PC-3 (cell line): ENCODE results near the gene TMEM192. TPM values are rescaled to one million over a fixed set of nuclear protein-coding genes. Genes with fewer than 3 reads are reported as not detected.
"Not testable (repeated sequence)": the region's sequence is repeated elsewhere in the genome, so short reads cannot be mapped to it uniquely, and the experiment has no call there.

Experiments used
- ATAC-seq: fragments of 200-7000 bp; cut with Tn5 transposase; 2 replicates; pipeline ENCODE4 v1.9.1; 2020; ENCODE audit warnings: mild to moderate bottlenecking, moderate library complexity
- BruUV-seq: library from RNA; stranded (reverse); fragments of 400-500 nt; replicated peaks from 2 replicates; lab custom pipeline; 2021; lab: Mats Ljungman, UMichigan
- CTCF ChIA-PET: fragments of 300-600 bp; sonication (Branson Sonifier 250); formaldehyde crosslinking; loops from one replicate; lab custom pipeline; 2022; ENCODE audit warnings: antibody characterized with exemption; lab: Charles Lee
- POLR2A ChIA-PET: fragments of 300-600 bp; sonication (Branson Sonifier 250); formaldehyde crosslinking; loops from one replicate; lab custom pipeline; 2022; ENCODE audit warnings: antibody characterized with exemption; ENCODE audit not compliant: unreplicated experiment; lab: Charles Lee
- DNase-seq: peaks from one replicate; pipeline ENCODE4 v3.0.0-alpha.2; 2015
- H2AFZ ChIP-seq: fragments of 300-600 bp; sonication (generic); 2 replicates; pipeline ENCODE4 v1.6.0; 2016; ENCODE audit warnings: antibody characterized with exemption, low read length
- H3F3A ChIP-seq: fragments of 300-600 bp; sonication (generic); one replicate; pipeline ENCODE4 v1.6.0; 2017; ENCODE audit warnings: antibody characterized with exemption, low read length, control low read depth, mild to moderate bottlenecking; ENCODE audit not compliant: unreplicated experiment
- H3K27ac ChIP-seq: fragments of 300-600 bp; sonication (generic); 2 replicates; pipeline ENCODE4 v1.5.1; 2016; ENCODE audit warnings: mild to moderate bottlenecking, low read length
- H3K27me3 ChIP-seq: fragments of 300-600 bp; sonication (generic); 2 replicates; pipeline ENCODE4 v1.6.1; 2016; ENCODE audit warnings: low read length, mixed read lengths
- H3K36me3 ChIP-seq: fragments of 300-600 bp; sonication (generic); 2 replicates; pipeline ENCODE4 v1.6.1; 2016; ENCODE audit warnings: low read depth, mixed run types, low read length, mixed read lengths
- H3K4me1 ChIP-seq: fragments of 300-600 bp; sonication (generic); 2 replicates; pipeline ENCODE4 v1.5.1; 2016; ENCODE audit warnings: low read length; ENCODE audit not compliant: insufficient read depth
- H3K4me2 ChIP-seq: fragments of 300-600 bp; sonication (generic); 2 replicates; pipeline ENCODE4 v1.6.0; 2016; ENCODE audit warnings: low read length
- H3K4me3 ChIP-seq: fragments of 300-600 bp; sonication (generic); 2 replicates; pipeline ENCODE4 v1.5.1; 2016; ENCODE audit warnings: mild to moderate bottlenecking, low read length, mixed read lengths
- H3K79me2 ChIP-seq: fragments of 300-600 bp; sonication (generic); 2 replicates; pipeline ENCODE4 v1.6.1; 2017; ENCODE audit warnings: low read length, mixed read lengths
- H3K9ac ChIP-seq: fragments of 300-600 bp; sonication (generic); 2 replicates; pipeline ENCODE4 v1.6.0; 2016; ENCODE audit warnings: mild to moderate bottlenecking, low read length
- H3K9me2 ChIP-seq: fragments of 300-600 bp; sonication (generic); replicated peaks from 2 replicates; pipeline ENCODE4 v1.6.1; 2016; ENCODE audit warnings: mixed run types, low read length, mixed read lengths
- H3K9me3 ChIP-seq: fragments of 300-600 bp; sonication (generic); 2 replicates; pipeline ENCODE4 v1.6.1; 2016; ENCODE audit warnings: low read length, mixed read lengths
- H4K20me1 ChIP-seq: fragments of 300-600 bp; sonication (generic); 2 replicates; pipeline ENCODE4 v1.6.1; 2016; ENCODE audit warnings: low read length, mixed read lengths
- EZH2 ChIP-seq: fragments of 300-600 bp; sonication (generic); IDR thresholded peaks from one replicate; pipeline ENCODE4 v1.6.1; 2017; ENCODE audit warnings: antibody characterized with exemption, mild to moderate bottlenecking, low read length; ENCODE audit not compliant: unreplicated experiment
- EZH2phosphoT487 ChIP-seq: fragments of 300-600 bp; sonication (generic); IDR thresholded peaks from 2 replicates; pipeline ENCODE4 v1.6.1; 2018; ENCODE audit warnings: mild to moderate bottlenecking, antibody characterized with exemption, low read length, borderline replicate concordance
- intact Hi-C: fragments of 100-400 bp; cut with micrococcal nuclease; formaldehyde crosslinking; loops from 2 replicates; pipeline ENCODE4 v1.9.0; 2023
- total RNA-seq: library from RNA; depleted of rRNA; stranded (reverse); fragments of >200 nt; gene quantifications from 2 replicates; pipeline ENCODE4 v1.2.3, GENCODE V29; 2014; rRNA removed
- TF ChIP-seq, protein P1 (sequence below): fragments of 300-600 bp; sonication (generic); conservative IDR thresholded peaks from 2 replicates; pipeline ENCODE4 v1.5.1; 2017; ENCODE audit warnings: antibody characterized with exemption, low read depth, mild to moderate bottlenecking, low read length

Gene TMEM192
- total RNA-seq, 1 experiment from 2014 or later = 7.4 TPM

GRCh38 chr4:165027762-165028402 lies 84.8 kb downstream of the TMEM192 start:
- H4K20me1 ChIP-seq = no peaks in the 10 kb centered on the region
- no peaks in the 10 kb centered on the region for H3K36me3 ChIP-seq
- no peaks in the 10 kb centered on the region for H3K79me2 ChIP-seq
- no peak for ATAC-seq
- no peak overlapping the region for H3K4me3 ChIP-seq
- H3K4me1 ChIP-seq = no peaks in the 10 kb centered on the region
- H3K9ac ChIP-seq = no peak overlapping the region
- H3K27me3 ChIP-seq = no peaks in the 10 kb centered on the region
- H3K27ac ChIP-seq = no peak overlapping the region
- no peaks in the 10 kb centered on the region for H3F3A ChIP-seq
- H3K4me2 ChIP-seq = no peak overlapping the region
- ChIA-PET POLR2A (no interaction called here), CTCF (no interaction called here)
- no peaks in the 10 kb centered on the region for H3K9me2 ChIP-seq
- no TSS peak for BruUV-seq
- intact Hi-C loops = no loop called here
- no peak overlapping the region for H2AFZ ChIP-seq
- no peaks in the 10 kb centered on the region for H3K9me3 ChIP-seq
- DNase-seq = no peak
- TF ChIP-seq EZH2phosphoT487 (no peak), EZH2 (no peak)
- TF ChIP-seq, protein P1, sequence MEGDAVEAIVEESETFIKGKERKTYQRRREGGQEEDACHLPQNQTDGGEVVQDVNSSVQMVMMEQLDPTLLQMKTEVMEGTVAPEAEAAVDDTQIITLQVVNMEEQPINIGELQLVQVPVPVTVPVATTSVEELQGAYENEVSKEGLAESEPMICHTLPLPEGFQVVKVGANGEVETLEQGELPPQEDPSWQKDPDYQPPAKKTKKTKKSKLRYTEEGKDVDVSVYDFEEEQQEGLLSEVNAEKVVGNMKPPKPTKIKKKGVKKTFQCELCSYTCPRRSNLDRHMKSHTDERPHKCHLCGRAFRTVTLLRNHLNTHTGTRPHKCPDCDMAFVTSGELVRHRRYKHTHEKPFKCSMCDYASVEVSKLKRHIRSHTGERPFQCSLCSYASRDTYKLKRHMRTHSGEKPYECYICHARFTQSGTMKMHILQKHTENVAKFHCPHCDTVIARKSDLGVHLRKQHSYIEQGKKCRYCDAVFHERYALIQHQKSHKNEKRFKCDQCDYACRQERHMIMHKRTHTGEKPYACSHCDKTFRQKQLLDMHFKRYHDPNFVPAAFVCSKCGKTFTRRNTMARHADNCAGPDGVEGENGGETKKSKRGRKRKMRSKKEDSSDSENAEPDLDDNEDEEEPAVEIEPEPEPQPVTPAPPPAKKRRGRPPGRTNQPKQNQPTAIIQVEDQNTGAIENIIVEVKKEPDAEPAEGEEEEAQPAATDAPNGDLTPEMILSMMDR = no peak

GRCh38 chr4:165025782-165026181 lies 86.9 kb downstream of the TMEM192 start:
- H2AFZ ChIP-seq, H3F3A ChIP-seq, CTCF ChIA-PET, H3K4me2 ChIP-seq, H3K4me1 ChIP-seq, DNase-seq, H3K79me2 ChIP-seq, POLR2A ChIA-PET, H3K9ac ChIP-seq, BruUV-seq, H3K27ac ChIP-seq, H4K20me1 ChIP-seq, H3K27me3 ChIP-seq, ATAC-seq, H3K4me3 ChIP-seq, intact Hi-C loops, H3K9me2 ChIP-seq, H3K36me3 ChIP-seq, H3K9me3 ChIP-seq: not testable (repeated sequence)

Other genes starting within 250 kb of the TMEM192 start
- not detected in 2 replicates for gene APELA, start 235.7 kb downstream of the TMEM192 start, total RNA-seq
- not detected in 2 replicates for gene TRIM61, start 135.2 kb downstream of the TMEM192 start, total RNA-seq
- not detected in 2 replicates for gene TRIM60, start 80.9 kb downstream of the TMEM192 start, total RNA-seq
- not detected in 2 replicates for gene TRIM75, start 59.0 kb downstream of the TMEM192 start, total RNA-seq
- 10.0 and 11.0 TPM in 2 replicates for gene KLHL2, start 94.7 kb upstream of the TMEM192 start, total RNA-seq
- 30.5 and 37.6 TPM in 2 replicates for gene MSMO1, start 214.8 kb upstream of the TMEM192 start, total RNA-seq